HG03521 (cell line): Measurements from ENCODE around the gene PITPNM3.
"Not testable (repeated sequence)": the region's sequence is repeated elsewhere in the genome, so short reads cannot be mapped to it uniquely, and the experiment has no call there.

Experiments used
- ATAC-seq: cut with Tn5 transposase; IDR thresholded peaks from one replicate; pipeline ENCODE4 v1.9.1; 2021; ENCODE audit warnings: mild to moderate bottlenecking, moderate library complexity; ENCODE audit not compliant: unreplicated experiment

Gene PITPNM3

DNA sequence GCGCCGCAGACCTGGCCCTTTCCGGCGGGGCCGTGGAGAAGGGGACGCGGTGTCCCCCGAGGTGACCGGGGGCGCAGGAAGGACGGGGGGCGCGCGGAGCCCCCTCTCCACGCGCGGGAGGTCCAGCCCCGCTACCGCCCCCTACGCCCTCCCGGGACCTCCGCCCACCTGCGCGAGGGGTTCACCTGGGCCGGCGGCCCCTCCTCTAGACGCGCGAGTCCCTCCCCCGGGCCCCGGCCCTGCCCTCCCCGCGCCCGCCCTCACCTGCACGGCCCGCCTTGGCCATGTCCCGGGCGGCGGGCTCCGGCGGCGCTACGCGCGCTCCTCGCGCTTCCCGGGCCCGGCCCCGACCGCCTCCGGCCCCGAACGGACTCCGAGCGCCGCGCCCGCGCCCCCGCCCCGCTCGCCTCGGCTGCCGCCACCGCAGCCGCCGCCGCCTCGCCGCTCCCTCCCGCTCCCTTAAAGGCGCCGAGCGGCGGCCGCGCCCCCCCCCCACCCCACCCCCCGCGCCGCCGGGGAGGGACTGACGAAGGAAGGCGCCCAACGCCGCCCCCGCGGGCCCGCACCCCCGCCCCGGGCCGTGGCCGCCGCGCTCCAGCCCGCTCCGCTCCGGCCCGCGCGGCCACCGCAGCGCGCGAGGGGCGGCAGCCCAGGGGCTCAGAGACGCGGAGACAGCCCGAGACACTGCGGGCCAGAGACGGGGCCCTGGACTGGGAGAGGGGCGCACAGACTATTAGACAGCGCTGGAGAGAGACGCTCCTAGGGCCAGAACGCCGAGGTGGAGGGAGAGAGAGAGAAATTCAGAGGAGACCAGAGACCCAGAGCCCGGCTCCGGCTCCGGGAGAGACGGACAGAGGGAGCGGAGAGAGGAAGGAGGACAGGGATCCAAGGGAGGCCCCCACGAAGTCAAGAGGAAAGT, at the start of gene PITPNM3:
Gene PITPNM3 (minus strand): TSS at position 435 of the 919 bp plus-strand sequence. CDS start 149 bp downstream, at position 286.
- no peak for ATAC-seq

- no peak for ATAC-seq
Observed at GRCh38 chr17:6605142-6605541, 48.8 kb upstream of the PITPNM3 start.

DNA sequence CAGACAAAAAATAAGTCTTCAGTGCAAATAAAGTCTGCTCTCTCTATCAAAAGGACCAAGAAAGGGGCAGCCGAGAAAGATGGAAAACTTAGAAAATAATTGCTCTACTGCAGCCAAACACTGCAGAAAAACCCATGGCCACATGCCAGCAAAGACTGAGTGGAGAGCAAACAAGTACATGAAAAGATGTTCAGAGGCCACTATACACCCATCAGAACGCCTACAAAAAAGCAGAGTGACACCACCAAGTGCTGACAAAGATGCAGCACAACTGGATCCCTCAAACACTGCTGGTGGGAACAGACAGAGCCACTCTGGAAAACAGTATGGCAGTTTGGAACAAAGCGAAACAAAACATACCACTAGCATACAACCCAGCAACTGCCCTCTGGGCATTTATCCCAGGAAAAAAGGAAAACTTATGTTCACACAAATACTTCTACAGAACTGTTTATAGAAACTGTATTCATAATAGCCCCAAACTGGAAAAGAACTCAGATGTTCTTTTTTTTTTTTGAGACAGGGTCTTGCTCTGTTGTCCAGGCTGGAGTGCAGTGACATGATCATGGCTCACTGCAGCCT, 47.5 kb upstream of the PITPNM3 start:
- ATAC-seq, result no peak

- no peak for ATAC-seq
Observed at GRCh38 chr17:6602141-6602540, 45.8 kb upstream of the PITPNM3 start.

DNA sequence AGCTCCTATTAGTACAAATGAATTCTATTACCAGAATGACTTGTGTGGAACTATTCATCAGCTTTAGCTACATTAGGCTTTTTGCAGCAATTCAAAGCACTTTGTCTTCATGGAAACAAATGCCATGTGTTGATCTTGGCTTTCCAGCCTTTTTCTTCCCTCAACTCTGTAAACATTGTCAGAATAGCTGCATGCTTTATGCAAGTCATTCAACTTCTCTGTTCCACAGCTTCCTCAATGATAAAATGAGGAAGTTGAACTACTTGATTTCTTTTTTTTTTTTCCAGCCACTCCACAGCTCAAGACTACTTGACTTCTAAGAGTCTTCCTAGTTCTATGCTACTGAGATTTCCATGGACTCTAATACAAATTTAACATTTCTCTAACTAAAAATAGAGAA, 43.0 kb upstream of the PITPNM3 start:
- ATAC-seq, result no peak

DNA sequence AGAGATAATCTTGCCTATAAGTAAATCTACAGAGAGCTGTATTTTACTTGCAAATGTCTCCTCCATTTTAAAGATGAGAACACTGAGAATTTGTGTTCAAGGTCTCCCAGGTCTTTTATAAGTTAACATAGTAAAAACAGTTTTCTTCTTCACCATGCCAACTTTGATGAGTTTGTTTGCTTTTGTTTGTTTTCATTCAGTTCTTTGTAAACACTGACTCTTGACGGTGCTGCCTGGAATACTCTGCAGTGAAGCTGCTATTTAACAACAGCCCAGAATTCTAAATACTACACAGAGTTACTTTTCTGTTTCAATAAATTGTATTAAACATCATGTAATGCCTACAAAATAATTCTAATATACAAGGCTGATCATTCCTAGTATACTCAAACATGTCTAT, 41.4 kb upstream of the PITPNM3 start:
- ATAC-seq, result no peak

DNA sequence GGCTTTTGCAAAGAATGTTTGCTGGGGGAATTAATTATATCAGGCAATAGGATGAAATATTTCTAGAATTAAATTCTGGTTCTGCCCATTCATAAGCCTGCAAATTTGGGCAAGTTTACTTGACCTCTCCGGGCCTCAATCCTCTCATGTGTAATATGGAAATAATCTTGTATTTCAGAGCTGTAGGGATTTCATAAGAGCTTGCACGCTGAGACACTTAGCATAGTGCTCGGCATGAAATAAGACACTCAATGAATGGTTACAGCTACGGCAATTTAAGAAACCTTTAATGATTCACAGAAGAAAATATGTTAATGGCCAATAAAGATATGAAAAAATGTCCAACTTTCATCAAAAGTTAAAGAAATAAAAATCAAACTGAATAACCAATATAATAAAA, 40.6 kb upstream of the PITPNM3 start:
- ATAC-seq, result no peak

DNA sequence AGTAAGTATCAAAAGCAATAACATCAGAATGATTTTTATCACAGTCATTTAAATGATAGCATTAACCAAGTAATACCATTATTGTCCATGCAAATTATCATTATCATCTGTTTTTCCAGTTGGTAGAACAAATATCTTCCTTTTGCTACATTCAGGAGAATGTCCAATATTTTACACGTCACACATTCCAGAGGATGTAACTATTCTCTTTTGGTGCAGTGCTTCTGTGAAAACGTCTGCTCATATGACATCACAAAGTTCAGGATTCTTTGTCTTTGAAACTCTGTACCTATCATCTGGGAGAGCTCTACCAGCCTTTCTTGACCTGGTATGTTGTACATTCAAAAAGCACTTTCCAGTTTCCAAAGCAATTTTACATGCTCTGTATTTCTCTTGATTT, 40.2 kb upstream of the PITPNM3 start:
- no peak for ATAC-seq

- no peak for ATAC-seq
Observed at GRCh38 chr17:6596081-6596480, 39.7 kb upstream of the PITPNM3 start.

DNA sequence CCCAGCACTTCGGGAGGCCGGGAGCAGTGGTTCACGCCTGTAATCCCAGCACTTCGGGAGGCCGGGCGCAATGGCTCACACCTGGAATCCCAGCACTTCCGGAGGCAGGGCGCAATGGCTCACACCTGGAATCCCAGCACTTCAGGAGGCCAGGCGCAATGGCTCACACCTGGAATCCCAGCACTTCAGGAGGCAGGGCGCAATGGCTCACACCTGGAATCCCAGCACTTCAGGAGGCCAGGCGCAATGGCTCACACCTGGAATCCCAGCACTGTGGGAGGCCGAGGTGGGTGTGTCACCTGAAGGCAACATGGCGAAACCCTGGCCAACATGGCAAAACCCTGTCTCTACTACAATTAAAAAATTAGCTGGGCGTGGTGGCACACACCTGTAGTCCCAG, 37.0 kb upstream of the PITPNM3 start:
- not testable (repeated sequence) for ATAC-seq

DNA sequence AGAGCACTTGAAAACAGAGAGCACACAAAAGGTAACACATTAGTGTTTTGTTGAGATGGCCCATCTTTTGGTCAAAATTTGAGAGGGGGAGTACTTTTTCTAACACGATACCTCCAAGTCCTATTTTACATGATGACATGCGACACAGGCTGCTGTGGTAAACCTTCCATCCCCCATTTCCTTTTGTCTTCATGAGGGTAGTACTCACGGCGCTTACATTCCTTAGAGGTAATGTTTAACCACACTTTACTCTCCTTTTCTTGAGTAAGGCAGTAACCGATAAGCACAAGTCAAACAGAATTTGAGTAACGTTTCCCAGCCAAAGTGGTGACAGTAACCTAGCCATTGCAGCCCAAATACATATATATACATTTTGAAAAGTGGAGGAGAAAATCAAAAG, 35.8 kb upstream of the PITPNM3 start:
- no peak for ATAC-seq

DNA sequence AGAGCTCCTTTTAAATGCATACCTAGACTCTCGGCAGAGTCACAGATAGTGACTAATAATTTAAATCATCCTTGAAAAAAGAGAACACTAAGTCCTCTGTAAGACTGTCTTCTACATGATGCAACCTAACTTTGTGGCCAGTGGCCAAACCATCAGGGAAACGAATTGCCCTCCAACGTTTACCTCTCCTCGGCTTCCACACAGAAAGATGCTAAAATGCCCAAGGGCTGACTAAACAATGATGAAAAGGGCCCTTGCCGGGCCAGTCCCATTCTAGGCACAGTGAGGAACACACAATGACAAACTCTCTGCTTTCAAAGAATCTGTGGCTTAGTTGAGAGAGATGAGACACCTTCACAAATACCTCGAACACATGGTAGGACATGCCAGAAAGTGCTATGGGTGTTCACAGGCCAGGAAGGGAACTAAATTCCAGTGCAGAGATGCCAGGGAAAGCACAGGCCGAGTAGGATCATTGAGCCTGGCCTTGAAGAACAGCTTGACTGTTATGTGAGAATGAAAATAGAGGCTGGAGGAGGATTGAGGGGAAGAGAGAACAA, 35.3 kb upstream of the PITPNM3 start:
- ATAC-seq, result no peak

DNA sequence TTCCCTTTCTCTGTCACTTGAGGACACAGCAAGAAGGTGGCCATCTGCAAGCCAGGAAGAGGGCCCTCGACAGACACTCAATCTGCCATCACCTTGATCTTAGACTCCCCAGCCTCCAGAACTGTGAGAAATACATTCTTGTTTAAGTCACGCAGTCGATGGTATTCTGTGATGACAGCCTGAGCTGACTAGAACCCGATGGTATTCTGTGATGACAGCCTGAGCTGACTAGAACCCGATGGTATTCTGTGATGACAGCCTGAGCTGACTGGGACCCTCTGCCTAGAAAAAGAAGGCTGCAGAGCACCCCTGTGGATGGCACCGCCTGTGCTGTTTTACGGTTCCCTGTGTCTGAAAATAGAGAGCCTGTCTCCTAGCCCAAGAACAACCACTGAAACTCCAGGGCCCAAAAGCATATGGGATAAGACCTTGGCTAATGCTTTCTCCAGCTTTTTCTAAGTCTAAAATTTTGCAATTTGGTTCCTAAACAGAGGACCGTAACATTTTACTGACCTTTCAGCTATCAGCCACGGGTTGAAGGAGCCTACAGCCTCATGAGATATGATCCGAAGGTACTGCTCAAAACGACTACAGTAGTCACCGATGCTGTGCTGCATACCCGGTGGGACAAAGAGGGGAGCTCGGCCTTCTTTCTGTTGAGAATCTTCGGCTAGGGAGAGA, 33.1 kb upstream of the PITPNM3 start:
- ATAC-seq, result no peak

DNA sequence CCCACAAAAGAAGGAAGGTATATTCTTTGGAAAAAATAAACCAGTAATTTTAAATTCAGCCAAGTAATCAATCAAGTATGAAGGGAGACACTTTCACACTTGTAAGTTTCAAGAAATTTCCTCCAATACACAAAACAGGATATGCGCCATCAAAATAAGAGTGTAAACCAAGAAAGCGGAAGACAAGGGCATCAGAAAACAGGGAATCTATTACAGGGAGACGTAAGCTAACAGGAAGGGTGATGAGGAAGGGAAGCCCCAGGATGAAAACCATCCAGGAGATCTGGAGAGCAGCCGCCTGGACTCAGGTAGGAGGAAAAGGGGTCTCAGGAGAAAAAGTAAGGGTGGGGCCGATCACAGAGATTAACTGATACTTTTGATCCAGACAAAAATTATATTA, 31.8 kb upstream of the PITPNM3 start:
- no peak for ATAC-seq

DNA sequence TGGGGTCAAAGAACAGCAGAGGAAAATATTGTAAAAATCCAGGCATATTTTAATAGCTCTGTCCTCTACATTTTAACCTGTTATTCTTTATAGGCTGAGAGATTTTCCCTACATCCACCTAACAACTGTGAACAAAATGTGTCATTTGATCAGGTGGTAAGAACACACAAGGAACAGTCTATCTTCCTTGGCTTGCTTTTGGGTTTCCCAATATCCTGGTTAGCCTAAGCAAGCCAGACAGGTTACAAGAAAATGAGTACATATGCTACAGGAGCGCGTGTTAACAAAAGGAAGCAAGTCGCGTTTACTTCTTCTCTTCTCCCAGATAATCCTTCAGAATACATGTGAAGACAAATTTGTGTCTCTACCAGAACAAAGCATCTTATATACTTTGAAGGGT, 31.0 kb upstream of the PITPNM3 start:
- no peak for ATAC-seq

DNA sequence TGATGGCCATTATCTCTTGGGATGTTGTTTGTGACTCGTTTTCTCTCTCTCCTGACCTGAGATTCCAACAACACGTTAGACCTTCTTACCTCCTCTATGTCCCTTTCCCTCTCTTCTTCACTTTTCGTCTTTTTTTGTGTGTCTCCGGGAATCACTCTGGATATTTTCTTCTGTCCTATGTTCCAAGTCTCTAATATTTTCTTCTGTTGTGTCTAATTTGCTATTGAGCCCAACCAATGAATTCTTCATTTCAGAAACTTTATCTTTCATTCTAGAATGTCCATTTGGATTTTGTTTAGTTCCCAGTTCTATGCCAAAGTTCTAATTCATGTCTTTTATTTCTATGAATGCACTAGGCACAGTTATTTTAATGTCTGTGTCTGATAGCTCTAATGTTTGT, 27.1 kb upstream of the PITPNM3 start:
- no peak for ATAC-seq

- no peak for ATAC-seq
Observed at GRCh38 chr17:6580625-6581024, 24.3 kb upstream of the PITPNM3 start.

- no peak for ATAC-seq
Observed at GRCh38 chr17:6578491-6578890, 22.1 kb upstream of the PITPNM3 start.

- ATAC-seq, result no peak
Observed at GRCh38 chr17:6577686-6578263, 21.4 kb upstream of the PITPNM3 start.

- no peak for ATAC-seq
Observed at GRCh38 chr17:6576038-6576785, 19.9 kb upstream of the PITPNM3 start.
